RWPE2 (cell line): ENCODE measurements around the gene ACAD9.
A peak's percentile ranks its signal among the peaks of the same experiment; 100 is the strongest.

ENCODE experiments used
- ATAC-seq: fragments of 200-7000 bp; cut with Tn5 transposase; 3 replicates; pipeline ENCODE4 v1.9.1; 2021; ENCODE audit warnings: low read depth
- DNase-seq: peaks from one replicate; pipeline ENCODE4 v3.0.0-alpha.2; 2020; ENCODE audit warnings: low spot score
- H3K27ac ChIP-seq: fragments of 450-650 bp; 2 replicates; pipeline ENCODE4 v1.5.1; 2017; ENCODE audit warnings: mild to moderate bottlenecking; ENCODE audit not compliant: poor library complexity, severe bottlenecking
- H3K27me3 ChIP-seq: fragments of 250-450 bp; sonication (Bioruptor Pico); 2 replicates; pipeline ENCODE4 v1.5.1; 2021; ENCODE audit warnings: mild to moderate bottlenecking, moderate library complexity; ENCODE audit not compliant: insufficient read depth, poor library complexity, severe bottlenecking
- H3K36me3 ChIP-seq: fragments of 250-450 bp; sonication (Bioruptor Pico); 2 replicates; pipeline ENCODE4 v1.5.1; 2020; ENCODE audit warnings: low read depth, mild to moderate bottlenecking, moderate library complexity
- H3K4me1 ChIP-seq: fragments of 250-450 bp; sonication (Bioruptor Pico); 2 replicates; pipeline ENCODE4 v1.5.1; 2021; ENCODE audit warnings: mild to moderate bottlenecking, moderate library complexity; ENCODE audit not compliant: insufficient read depth, poor library complexity, severe bottlenecking
- H3K4me3 ChIP-seq: fragments of 250-450 bp; sonication (Bioruptor Pico); 2 replicates; pipeline ENCODE4 v1.5.1; 2021; ENCODE audit warnings: mild to moderate bottlenecking, moderate library complexity; ENCODE audit not compliant: severe bottlenecking
- H3K9me3 ChIP-seq: fragments of 250-450 bp; sonication (Bioruptor Pico); 2 replicates; pipeline ENCODE4 v1.5.1; 2021; ENCODE audit warnings: mild to moderate bottlenecking, moderate library complexity; ENCODE audit not compliant: severe bottlenecking
- TF ChIP-seq, protein P1 (sequence below): fragments of 450-650 bp; IDR thresholded peaks from one replicate; pipeline ENCODE4 v1.5.1; 2017; ENCODE audit warnings: mild to moderate bottlenecking, moderate library complexity; ENCODE audit not compliant: poor library complexity, severe bottlenecking

ACAD9 gene

DNA sequence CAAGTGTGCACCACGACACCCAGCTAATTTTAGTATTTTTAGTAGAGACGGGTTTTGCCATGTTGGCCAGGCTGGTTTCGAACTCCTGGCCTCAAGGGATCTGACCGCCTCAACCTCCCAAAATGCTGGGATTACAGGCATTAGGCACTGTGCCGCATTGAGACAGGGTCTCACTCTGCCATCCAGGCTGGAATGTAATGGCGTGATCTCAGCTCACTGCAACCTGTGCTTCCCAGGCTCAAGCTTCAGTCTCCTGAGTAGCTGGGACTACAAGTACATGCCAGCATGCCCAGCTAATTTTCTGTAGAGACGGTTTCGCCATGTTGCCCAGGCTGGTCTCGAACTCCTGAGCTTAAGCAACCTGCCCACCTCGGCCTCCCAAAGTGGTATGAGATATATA is 51.6 kb downstream of the ACAD9 start:
- ATAC-seq (no peak), DNase-seq (no peak)
- TF ChIP-seq, protein P1, sequence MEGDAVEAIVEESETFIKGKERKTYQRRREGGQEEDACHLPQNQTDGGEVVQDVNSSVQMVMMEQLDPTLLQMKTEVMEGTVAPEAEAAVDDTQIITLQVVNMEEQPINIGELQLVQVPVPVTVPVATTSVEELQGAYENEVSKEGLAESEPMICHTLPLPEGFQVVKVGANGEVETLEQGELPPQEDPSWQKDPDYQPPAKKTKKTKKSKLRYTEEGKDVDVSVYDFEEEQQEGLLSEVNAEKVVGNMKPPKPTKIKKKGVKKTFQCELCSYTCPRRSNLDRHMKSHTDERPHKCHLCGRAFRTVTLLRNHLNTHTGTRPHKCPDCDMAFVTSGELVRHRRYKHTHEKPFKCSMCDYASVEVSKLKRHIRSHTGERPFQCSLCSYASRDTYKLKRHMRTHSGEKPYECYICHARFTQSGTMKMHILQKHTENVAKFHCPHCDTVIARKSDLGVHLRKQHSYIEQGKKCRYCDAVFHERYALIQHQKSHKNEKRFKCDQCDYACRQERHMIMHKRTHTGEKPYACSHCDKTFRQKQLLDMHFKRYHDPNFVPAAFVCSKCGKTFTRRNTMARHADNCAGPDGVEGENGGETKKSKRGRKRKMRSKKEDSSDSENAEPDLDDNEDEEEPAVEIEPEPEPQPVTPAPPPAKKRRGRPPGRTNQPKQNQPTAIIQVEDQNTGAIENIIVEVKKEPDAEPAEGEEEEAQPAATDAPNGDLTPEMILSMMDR = no peak
- Histone ChIP-seq H3K36me3 (no peaks in the 10 kb centered on the region), H3K27ac (no peak overlapping the region), H3K9me3 (no peaks in the 10 kb centered on the region), H3K4me3 (no peak overlapping the region), H3K4me1 (no peaks in the 10 kb centered on the region), H3K27me3 (no peaks in the 10 kb centered on the region)

DNA sequence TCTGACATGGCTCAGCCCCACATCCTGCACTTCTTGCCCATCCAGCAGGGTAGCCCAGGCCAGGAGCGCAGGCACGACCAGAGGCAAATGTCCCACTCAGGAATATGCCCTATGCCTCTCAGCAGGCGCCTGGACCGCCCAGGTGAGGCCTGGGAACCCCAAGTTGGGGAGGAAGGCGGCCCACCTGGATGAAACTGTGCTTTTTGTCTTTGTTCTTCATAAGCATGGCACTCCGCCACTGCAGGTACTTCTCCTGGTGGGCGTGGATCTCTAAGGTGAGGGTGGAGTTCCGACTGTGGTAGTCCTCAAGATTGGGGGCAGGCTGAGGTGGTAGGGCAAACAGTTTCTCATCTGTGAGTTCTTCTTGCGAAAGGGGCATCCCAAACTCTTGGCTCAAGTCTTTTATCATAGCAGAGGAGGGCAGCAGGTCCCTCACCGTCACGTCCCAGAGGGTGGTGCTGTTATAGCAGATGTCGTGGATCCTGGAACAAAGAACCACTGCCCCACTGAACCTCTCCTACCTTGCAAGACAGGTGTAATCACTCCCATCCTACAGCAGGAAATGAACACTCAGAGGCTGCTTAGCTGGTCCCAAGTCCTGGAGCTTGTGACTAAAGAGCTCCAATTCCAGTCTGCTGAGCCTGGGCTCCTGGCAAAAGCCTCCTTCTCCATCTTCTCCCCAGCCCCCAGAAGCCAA is 53.2 kb downstream of the ACAD9 start:
- H3K27me3 ChIP-seq = no peaks in the 10 kb centered on the region
- no peak overlapping the region for H3K27ac ChIP-seq
- DNase-seq (no peak), ATAC-seq (0 out of 3 replicates have a peak, but pooled peaks have one; percentile 33)
- no peaks in the 10 kb centered on the region for H3K9me3 ChIP-seq
- TF ChIP-seq, protein P1 = no peak
- no peaks in the 10 kb centered on the region for H3K36me3 ChIP-seq
- H3K4me3 ChIP-seq = no peak overlapping the region
- no peaks in the 10 kb centered on the region for H3K4me1 ChIP-seq

DNA sequence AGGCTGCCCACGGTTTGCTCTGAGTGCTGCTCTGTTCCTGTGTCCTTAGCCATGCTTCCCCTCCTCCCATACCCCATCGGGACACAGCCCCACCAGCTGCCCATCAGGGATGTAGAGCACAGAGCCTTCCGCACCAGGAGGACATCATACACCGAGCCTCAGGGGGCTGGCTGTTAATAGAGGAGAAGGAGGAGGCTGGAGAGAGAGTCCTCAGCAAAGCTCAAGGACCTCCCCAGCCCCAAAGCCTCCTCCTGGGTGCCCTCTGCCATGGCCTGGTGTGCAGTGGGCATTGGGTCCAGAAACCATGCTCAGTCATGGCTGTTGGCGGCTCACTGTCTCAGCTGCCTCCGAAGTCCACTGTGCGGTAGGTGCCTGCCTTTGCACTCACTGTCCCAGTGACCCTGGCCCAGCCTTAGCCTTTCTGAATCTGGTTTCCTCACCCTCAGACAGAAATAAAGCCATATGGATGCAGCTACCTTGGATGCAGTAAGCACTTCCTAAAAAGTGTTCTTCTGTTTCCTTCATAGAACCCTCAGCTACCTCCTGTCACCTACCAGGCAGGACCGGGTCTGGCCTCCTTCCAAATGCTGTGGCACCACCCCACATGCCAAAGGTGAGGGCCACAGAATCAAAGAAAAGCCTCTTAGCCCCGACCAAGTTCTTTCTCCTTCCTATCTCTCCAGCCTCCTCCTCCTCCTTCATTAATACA is 53.9 kb downstream of the ACAD9 start:
- Histone ChIP-seq H3K4me1 (no peaks in the 10 kb centered on the region), H3K27ac (no peak overlapping the region), H3K27me3 (no peaks in the 10 kb centered on the region), H3K36me3 (no peaks in the 10 kb centered on the region), H3K4me3 (no peak overlapping the region), H3K9me3 (no peaks in the 10 kb centered on the region)
- ATAC-seq (no peak), DNase-seq (no peak)
- TF ChIP-seq, protein P1 = no peak

DNA sequence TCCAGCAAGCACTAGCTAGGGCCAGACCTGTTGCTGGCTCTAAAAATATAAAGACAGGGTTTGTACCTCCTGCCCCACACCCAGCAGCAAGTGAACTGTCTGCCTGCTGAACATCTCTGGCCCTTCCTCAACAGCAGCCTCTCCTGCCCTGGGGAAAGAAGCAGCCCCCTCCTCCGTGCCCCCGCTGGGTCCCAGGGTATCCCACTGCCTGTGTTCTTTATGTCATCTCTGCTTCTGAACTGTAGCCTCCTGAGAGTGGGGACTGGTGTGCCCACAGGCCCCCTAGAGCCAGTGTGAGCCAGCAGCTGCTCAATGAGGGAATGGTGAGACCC is 54.5 kb downstream of the ACAD9 start:
- DNase-seq (no peak), ATAC-seq (no peak)
- Histone ChIP-seq H3K27ac (no peak overlapping the region), H3K27me3 (no peaks in the 10 kb centered on the region), H3K4me3 (no peak overlapping the region), H3K36me3 (no peaks in the 10 kb centered on the region), H3K9me3 (no peaks in the 10 kb centered on the region), H3K4me1 (no peaks in the 10 kb centered on the region)
- TF ChIP-seq, protein P1 = no peak

DNA sequence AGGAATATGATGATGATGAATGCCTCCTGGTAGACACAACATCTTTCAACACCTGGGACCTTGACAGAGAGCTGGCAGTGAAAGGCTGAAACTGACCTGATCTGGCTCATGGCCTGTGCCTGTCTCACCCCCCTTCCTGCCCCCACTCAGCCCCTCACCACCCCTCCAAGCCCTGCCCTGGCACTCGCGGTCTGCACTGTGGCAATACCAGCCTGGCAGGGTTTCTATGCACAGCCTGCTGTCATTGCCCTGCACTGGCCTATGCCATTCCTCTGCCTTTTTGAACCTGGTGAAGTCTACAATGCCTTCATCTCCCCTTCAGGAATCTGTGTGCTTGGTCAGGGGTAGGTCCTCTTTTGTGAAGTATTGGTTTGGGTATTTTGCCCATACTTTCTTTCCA is 56.5 kb downstream of the ACAD9 start:
- TF ChIP-seq, protein P1 = no peak
- Histone ChIP-seq H3K9me3 (no peaks in the 10 kb centered on the region), H3K27me3 (no peaks in the 10 kb centered on the region), H3K27ac (no peak overlapping the region), H3K36me3 (no peaks in the 10 kb centered on the region), H3K4me3 (no peak overlapping the region), H3K4me1 (no peaks in the 10 kb centered on the region)
- peak; percentile 32; the same call in 2 of the 3 replicates for ATAC-seq
- no peak for DNase-seq
